Epithelial cell of prostate (primary cell): Measurements from ENCODE around the gene FASN.
A peak's percentile ranks its signal among the peaks of the same experiment; 100 is the strongest.
"Not testable (repeated sequence)": the region's sequence is repeated elsewhere in the genome, so short reads cannot be mapped to it uniquely, and the experiment has no call there.

Experiments used
- DNase-seq: peaks from one replicate; pipeline ENCODE4 v3.0.0-alpha.2; 2011; ENCODE audit warnings: low read depth, low spot score
- H3K27ac ChIP-seq: fragments of 450-650 bp; 2 replicates; pipeline ENCODE4 v1.5.1; 2017; ENCODE audit warnings: mild to moderate bottlenecking

FASN gene

GRCh38 chr17:82098169-82098938 is at the start of gene FASN:
FASN (minus strand) TSS chr17:82098236; CDS start chr17:82096445, 1,791 bp downstream.
- peak within 1 kb of the TSS; percentile 79 for H3K27ac ChIP-seq
- DNase-seq = peak; percentile 74

GRCh38 chr17:82146663-82147654 is 48.9 kb upstream of the FASN start:
- no peak for DNase-seq

GRCh38 chr17:82145550-82146155 is 47.6 kb upstream of the FASN start:
- no peak overlapping the region for H3K27ac ChIP-seq
- no peak for DNase-seq

More at GRCh38 chr17:82146663-82147654, 48.9 kb upstream of the FASN start:
- H3K27ac ChIP-seq = no peak overlapping the region

DNA sequence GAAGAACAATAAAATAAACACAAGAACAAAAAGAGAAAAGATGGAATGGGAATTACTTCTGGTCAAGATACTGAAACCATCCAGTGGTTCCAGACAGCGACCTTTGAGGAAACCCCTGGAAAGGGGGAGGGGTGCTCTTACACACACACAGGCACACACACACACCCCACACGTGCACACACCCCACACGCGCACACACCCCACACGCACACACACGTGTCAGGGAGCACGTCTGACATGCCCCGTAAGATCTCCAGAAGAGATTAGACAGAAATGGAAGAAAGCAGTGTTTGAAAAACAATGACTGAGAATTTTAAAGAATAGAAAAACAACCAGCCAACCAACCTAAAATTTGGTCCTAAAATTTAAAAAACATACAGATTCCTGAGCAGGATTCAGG is 45.3 kb upstream of the FASN start:
- H3K27ac ChIP-seq = no peak overlapping the region
- no peak for DNase-seq

- H3K27ac ChIP-seq, DNase-seq: not testable (repeated sequence)
These were observed 41.9 kb upstream of the FASN start for GRCh38 chr17:82139961-82140360.

DNA sequence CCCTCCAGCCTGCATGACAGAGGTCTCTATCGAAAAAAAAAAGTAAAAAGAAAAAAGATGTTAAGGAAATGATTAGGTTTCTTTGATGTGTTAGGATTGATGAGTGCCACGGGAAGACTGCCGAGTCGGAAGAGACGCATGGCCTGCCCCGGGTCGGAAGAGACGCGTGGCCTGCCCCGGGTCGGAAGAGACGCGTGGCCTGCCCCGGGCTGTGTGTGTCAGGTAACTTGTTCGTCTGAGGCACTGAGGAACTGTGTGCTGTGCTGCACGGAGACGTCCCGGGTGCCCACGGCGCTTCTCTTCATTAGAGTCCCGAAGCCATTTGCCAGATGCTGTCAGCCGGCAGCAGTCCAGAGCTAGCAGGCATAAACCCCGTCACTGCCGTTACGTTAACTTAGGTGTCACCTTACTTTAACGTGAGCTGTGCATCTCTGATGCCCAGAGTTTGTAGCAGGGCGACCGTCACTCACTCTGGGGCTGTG is 40.5 kb upstream of the FASN start:
- H3K27ac ChIP-seq = no peak overlapping the region

DNA sequence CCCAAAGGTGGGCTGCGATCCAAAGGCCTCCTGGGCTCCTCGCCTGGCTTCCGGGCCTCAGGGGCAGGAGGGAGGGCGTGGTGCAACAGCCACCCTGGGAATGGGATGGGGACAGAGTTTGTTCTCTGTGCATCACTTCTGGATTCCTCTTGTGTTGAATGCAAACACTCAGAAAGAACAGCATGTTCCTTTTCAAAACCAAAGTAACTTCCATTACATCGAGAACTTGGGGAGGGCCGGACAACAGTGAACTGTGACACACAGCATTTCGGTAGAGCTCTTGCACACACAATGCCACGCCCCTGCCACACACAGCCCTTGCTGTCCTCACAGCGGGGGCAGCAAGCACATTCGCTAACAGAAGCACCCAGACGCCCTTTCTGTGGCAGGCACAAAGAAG is 36.1 kb upstream of the FASN start:
- DNase-seq = no peak
- H3K27ac ChIP-seq = peak overlapping the region; percentile 60

More for the DNA sequence above, 40.5 kb upstream of the FASN start:
- DNase-seq = no peak

DNA sequence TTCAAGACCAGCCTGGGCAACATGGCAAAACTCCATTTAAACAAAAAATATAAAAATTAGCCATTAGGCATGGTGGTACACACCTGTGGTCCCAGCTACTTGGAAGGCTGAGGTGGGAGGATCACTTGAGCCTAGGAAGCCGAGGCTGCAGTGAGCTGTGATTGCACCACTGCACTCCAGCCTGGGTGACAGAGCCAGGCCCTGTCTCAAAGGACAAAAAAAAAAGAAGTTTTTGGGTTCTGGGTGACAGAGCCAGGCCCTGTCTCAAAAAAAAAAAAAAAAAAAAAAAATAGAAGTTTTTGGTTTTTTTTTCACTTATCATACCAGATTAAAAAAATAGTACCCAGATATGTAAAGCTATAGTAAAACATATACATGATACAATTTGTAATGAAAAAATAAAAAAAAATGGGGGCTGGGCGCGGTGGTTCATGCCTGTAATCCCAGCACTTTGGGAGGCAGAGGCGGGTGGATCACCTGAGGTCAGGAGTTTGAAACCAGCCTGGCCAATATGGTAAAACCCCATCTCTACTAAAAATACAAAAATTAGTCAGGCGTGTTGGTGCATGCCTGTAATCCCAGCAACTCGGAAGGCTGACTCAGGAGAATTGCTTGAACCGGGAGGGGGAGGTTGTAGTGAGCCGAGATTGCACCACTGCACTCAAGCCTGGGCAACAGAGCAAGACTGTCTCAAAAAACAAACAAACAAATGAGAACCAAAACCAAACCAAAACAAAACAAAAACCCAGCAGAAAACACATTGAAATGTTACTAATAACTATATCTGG is 35.3 kb upstream of the FASN start:
- peak overlapping the region; percentile 60 for H3K27ac ChIP-seq
- DNase-seq = peak; percentile 37

DNA sequence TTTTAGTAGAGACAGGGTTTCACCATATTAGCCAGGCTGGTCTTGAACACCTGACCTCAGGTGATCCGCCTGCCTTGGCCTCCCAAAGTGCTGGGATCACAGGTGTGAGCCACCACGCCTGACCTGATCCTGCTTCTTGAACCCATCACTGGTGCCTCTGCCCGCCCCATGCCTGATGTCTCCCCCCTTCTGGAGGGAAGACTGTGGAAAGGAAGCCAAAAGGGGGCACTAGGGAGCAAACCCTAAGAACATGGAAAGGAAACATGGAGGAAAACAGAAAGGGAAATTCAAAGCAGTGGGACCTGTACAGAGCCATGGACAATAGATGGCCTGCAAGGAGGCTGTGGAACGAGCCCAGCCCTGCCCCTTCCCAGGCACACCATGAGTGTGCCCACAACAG is 31.1 kb upstream of the FASN start:
- H3K27ac ChIP-seq = no peak overlapping the region
- DNase-seq = no peak

DNA sequence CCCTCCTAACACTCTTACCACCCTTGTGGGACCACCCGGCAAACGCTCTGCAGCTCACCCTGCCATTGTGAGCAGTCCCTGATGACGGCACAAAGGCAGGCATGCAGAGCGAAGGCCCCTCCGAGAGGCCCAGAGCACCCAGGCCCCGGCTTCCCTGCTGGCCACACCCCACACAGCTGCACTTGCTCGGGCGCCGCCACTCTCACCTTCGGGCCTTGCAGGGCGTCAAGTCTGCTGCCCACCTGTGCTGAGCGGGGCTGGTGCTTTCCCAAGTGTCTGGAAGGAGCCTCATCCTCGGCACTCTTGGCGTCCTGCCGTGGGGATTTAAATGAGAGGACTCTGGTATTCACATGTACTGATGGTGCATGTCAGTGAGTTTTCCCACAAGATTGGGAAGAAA is 30.3 kb upstream of the FASN start:
- DNase-seq = no peak
- H3K27ac ChIP-seq = no peak overlapping the region

GRCh38 chr17:82127704-82128103 is 29.7 kb upstream of the FASN start:
- H3K27ac ChIP-seq = no peak overlapping the region
- DNase-seq = no peak

- H3K27ac ChIP-seq = no peak overlapping the region
These were observed 29.2 kb upstream of the FASN start for GRCh38 chr17:82127315-82127595.

DNA sequence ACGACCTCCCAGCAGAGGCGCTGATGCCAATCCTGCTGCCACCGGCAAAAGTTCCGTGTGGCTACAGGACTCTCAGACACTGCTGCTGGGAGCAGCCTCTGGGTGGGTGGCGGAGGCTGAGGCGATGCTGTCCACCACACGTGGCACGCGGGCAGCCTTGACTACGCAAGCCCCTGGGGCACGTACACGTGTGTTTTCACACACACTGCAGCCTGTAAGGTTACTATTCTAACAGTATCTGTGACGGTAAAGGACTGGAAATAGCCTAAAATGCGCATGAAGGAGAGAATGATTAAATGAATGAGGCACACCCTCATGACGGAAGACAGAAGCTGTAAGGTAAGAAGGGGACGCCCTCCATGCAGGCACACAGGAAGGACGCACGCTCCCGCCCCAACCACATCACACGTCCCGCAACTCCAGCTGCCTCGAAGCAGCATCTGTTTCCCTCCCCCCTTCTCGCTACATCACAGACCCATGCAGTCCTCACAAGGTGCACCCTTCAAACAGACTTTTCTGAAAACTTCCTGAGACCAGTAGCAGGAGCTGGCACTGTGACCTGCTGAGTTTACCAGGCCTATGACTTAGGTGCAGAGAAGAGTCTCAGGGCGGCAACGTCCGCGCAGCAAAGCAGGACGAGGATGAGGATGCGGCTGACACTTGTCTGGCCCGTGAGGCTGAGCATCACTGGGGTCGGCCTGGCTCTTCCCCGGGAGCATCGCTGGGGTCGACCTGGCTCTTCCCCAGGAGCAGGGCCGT is 28.7 kb upstream of the FASN start:
- DNase-seq = no peak
- H3K27ac ChIP-seq = no peak overlapping the region

More at GRCh38 chr17:82127315-82127595, 29.2 kb upstream of the FASN start:
- DNase-seq = no peak

DNA sequence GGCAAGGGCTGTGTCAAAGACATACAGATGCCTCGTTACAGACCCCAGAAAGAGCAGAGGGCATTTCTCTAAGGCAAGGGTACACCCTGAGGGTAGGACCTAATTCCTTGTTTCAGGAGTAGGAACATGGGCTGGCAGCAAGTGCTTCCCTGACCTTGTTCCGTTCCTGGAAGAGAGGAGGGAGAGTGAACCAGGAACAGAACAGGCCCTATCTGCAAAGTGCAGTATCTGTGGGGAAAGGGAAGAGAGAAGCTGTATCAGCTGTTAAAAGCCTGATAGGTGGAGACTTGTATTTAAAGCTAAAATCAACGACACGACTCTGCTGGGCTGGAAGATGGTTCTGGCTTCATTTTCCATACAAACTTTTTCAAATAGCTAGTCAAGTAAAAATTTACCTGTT is 26.1 kb upstream of the FASN start:
- DNase-seq = no peak
- H3K27ac ChIP-seq = no peak overlapping the region

- DNase-seq = no peak
- H3K27ac ChIP-seq = no peak overlapping the region
These were observed 23.9 kb upstream of the FASN start for GRCh38 chr17:82121660-82122629.

DNA sequence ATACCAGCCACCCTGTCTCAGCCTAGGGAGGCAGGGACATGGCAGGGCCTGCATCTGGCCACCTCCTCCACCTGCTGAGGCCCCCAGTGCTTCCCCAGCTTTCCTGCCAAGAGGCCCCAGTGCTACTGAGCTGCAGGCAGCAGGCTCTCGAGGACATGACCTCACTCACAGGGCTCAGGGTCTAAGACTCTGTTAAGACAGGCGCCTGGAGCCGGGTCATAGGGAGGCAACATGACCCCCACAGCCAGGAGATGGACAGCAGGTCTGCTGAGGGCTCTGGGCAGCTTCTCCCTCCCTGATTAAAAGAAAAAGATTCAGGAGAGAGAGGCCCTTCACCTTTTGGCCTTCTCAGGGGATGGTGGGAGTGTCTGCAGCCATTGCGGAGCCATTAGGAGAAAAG is 23.2 kb upstream of the FASN start:
- no peak for DNase-seq
- no peak overlapping the region for H3K27ac ChIP-seq

- no peak for DNase-seq
- no peak overlapping the region for H3K27ac ChIP-seq
These were observed 22.1 kb upstream of the FASN start for GRCh38 chr17:82120148-82120547.

DNA sequence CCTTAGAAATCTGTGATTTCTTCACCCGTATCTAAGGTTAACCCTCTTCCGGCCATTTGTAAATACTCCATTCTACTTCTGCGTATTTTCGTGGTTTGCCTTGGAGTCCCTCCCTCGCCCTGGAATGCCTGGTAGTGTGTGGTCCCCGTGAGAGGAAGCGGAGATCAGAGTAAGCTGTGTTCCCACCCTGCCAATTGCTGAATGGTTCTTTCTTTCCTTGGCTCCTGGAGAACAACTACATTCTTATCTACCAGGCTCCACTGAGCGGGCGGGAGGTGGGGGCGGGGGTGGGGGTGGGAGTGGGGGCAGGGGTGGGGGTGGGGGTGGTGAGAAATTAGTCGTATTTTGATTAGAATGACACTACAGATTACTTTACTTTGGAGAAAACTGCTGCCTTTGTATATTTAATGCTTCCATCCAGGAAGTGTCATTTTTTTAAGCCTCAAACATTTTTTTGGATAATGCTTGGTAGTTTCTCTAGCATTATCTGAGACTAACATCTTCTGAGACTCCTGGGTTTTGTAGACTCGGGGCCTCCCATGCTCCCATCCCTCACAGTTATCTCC is 20.9 kb upstream of the FASN start:
- H3K27ac ChIP-seq = no peak overlapping the region
- no peak for DNase-seq
